SIG-M5 treated with dmso at 0.1 percent for 504 hours (cell line): Measurements from ENCODE around the gene IL17REL.
"Not testable (repeated sequence)": the region's sequence is repeated elsewhere in the genome, so short reads cannot be mapped to it uniquely, and the experiment has no call there.

Experiments
- DNase-seq: peaks from one replicate; lab custom pipeline; 2025; ENCODE audit not compliant: unreplicated experiment; lab: John Stamatoyannopoulos, UW

Gene IL17REL

GRCh38 chr22:49992921-49993648 lies 19.5 kb downstream of the IL17REL start:
- DNase-seq, result peak; percentile 56

- no peak for DNase-seq
Observed at GRCh38 chr22:49991907-49992533, 20.5 kb downstream of the IL17REL start.

GRCh38 chr22:49991167-49991566 lies 21.4 kb downstream of the IL17REL start:
- no peak for DNase-seq

- not testable (repeated sequence) for DNase-seq
Observed at GRCh38 chr22:49989826-49990225, 22.7 kb downstream of the IL17REL start.

GRCh38 chr22:49986325-49986724 lies 26.2 kb downstream of the IL17REL start:
- no peak for DNase-seq

GRCh38 chr22:49983148-49984042 lies 29.2 kb downstream of the IL17REL start:
- no peak for DNase-seq

GRCh38 chr22:49981799-49982198 lies 30.8 kb downstream of the IL17REL start:
- DNase-seq, result not testable (repeated sequence)

- DNase-seq, result peak; percentile 81
Observed at GRCh38 chr22:49979587-49980264, 32.8 kb downstream of the IL17REL start.

- no peak for DNase-seq
Observed at GRCh38 chr22:49977578-49977977, 35.0 kb downstream of the IL17REL start.

- DNase-seq, result peak; percentile 86
Observed at GRCh38 chr22:49976439-49977175, 36.0 kb downstream of the IL17REL start.

- no peak for DNase-seq
Observed at GRCh38 chr22:49975543-49976389, 36.8 kb downstream of the IL17REL start.

GRCh38 chr22:49973018-49973961 lies 39.3 kb downstream of the IL17REL start:
- DNase-seq, result no peak

- no peak for DNase-seq
Observed at GRCh38 chr22:49972163-49973017, 40.2 kb downstream of the IL17REL start.

- no peak for DNase-seq
Observed at GRCh38 chr22:49971232-49972162, 41.1 kb downstream of the IL17REL start.

GRCh38 chr22:49970528-49971231 lies 41.9 kb downstream of the IL17REL start:
- DNase-seq, result peak; percentile 96
